ENCODE results near the gene PTPRM.

GRCh38 chr18:8357320-8357719 is 790.2 kb downstream of the PTPRM start:
- TF ChIP-seq YY1 (IDR thresholded peaks at IDR 0.05; ENCODE audit: insufficient read depth, insufficient read length) (no peak), SUZ12 (IDR thresholded peaks at IDR 0.05; ENCODE audit: extremely low read depth, insufficient read depth, insufficient read length) (no peak), ZNF274 (IDR thresholded peaks at IDR 0.05; ENCODE audit: low read depth, low read length) (no peak)
